Duodenal mucosa (tissue), 2 donors: ENCODE data around the gene RSPH1.

Experiments
- H3K27ac ChIP-seq: one replicate; pipeline ENCODE4 v1.7.0; 2013; ENCODE audit warnings: low read depth, low read length
- H3K27me3 ChIP-seq, 2 donors: one replicate each; pipeline ENCODE4 v1.7.0; 2013; ENCODE audit warnings: low read length in 2 of 2, control low read depth in 1 of 2; ENCODE audit not compliant: insufficient read depth in 2 of 2, control insufficient read depth in 1 of 2
- H3K36me3 ChIP-seq, 2 donors: one replicate each; pipeline ENCODE4 v1.7.0; 2013; ENCODE audit warnings: low read length in 2 of 2, control low read depth in 1 of 2; ENCODE audit not compliant: insufficient read depth in 2 of 2, control insufficient read depth in 1 of 2
- H3K4me1 ChIP-seq, 2 donors: one replicate each; pipeline ENCODE4 v1.7.0; 2013; ENCODE audit warnings: low read length in 2 of 2, control low read depth in 1 of 2; ENCODE audit not compliant: insufficient read depth in 2 of 2, control insufficient read depth in 1 of 2
- H3K4me3 ChIP-seq, 2 donors: one replicate each; pipeline ENCODE4 v1.7.0; 2013; ENCODE audit warnings: low read length in 2 of 2, low read depth in 1 of 2
- H3K9ac ChIP-seq, 2 donors: one replicate each; pipeline ENCODE4 v1.7.0; 2013; ENCODE audit warnings: low read length in 2 of 2, low read depth in 1 of 2
- H3K9me3 ChIP-seq, 2 donors: one replicate each; pipeline ENCODE4 v1.7.0; 2013; ENCODE audit warnings: low read length in 2 of 2, control low read depth in 1 of 2; ENCODE audit not compliant: control insufficient read depth in 1 of 2

Gene RSPH1

GRCh38 chr21:42441963-42442362, 54.1 kb downstream of the RSPH1 start:
- Histone ChIP-seq H3K27me3 (no peaks in the 10 kb centered on the region), H3K4me1 (no peaks in the 10 kb centered on the region), H3K27ac (no peak overlapping the region), H3K9me3 (no peaks in the 10 kb centered on the region), H3K9ac (no peak overlapping the region), H3K36me3 (no peaks in the 10 kb centered on the region), H3K4me3 (no peak overlapping the region)

GRCh38 chr21:42440187-42440792, 55.7 kb downstream of the RSPH1 start:
- H3K27me3 ChIP-seq: no peaks in the 10 kb centered on the region
- H3K36me3 ChIP-seq: no peaks in the 10 kb centered on the region
- no peaks in the 10 kb centered on the region for H3K4me1 ChIP-seq
- no peak overlapping the region for H3K9ac ChIP-seq
- no peaks in the 10 kb centered on the region for H3K9me3 ChIP-seq
- no peak overlapping the region for H3K4me3 ChIP-seq
- no peak overlapping the region for H3K27ac ChIP-seq

GRCh38 chr21:42439284-42440186, 56.5 kb downstream of the RSPH1 start:
- Histone ChIP-seq H3K36me3 (no peaks in the 10 kb centered on the region), H3K4me1 (peaks cover 0 to 1% of the 10 kb centered on the region in 2 donors), H3K27ac (no peak overlapping the region), H3K9me3 (no peaks in the 10 kb centered on the region), H3K27me3 (peaks cover 0 to 7% of the 10 kb centered on the region in 2 donors), H3K9ac (no peak overlapping the region), H3K4me3 (no peak overlapping the region)

- Histone ChIP-seq H3K4me1 (peaks cover 2 to 11% of the 10 kb centered on the region in 2 donors), H3K9ac (no peak overlapping the region), H3K27ac (no peak overlapping the region), H3K4me3 (no peak overlapping the region), H3K27me3 (peaks cover 0 to 7% of the 10 kb centered on the region in 2 donors), H3K9me3 (no peaks in the 10 kb centered on the region), H3K36me3 (no peaks in the 10 kb centered on the region)
Observed at GRCh38 chr21:42438316-42439205, 57.5 kb downstream of the RSPH1 start.

- peaks cover 0 to 7% of the 10 kb centered on the region in 2 donors for H3K27me3 ChIP-seq
Observed at GRCh38 chr21:42437786-42438185, 58.2 kb downstream of the RSPH1 start.

GRCh38 chr21:42436914-42437313, 59.1 kb downstream of the RSPH1 start:
- no peak overlapping the region for H3K9ac ChIP-seq
- peaks cover 0 to 7% of the 10 kb centered on the region in 2 donors for H3K27me3 ChIP-seq
- peaks cover 2 to 14% of the 10 kb centered on the region in 2 donors for H3K4me1 ChIP-seq
- no peak overlapping the region for H3K27ac ChIP-seq
- H3K4me3 ChIP-seq: no peak overlapping the region
- H3K9me3 ChIP-seq: no peaks in the 10 kb centered on the region
- no peaks in the 10 kb centered on the region for H3K36me3 ChIP-seq

More at GRCh38 chr21:42437786-42438185, 58.2 kb downstream of the RSPH1 start:
- Histone ChIP-seq H3K36me3 (no peaks in the 10 kb centered on the region), H3K4me3 (no peak overlapping the region), H3K9me3 (no peaks in the 10 kb centered on the region), H3K9ac (no peak overlapping the region), H3K4me1 (peaks cover 2 to 14% of the 10 kb centered on the region in 2 donors), H3K27ac (no peak overlapping the region)

- no peaks in the 10 kb centered on the region for H3K36me3 ChIP-seq
- no peaks in the 10 kb centered on the region for H3K9me3 ChIP-seq
- H3K9ac ChIP-seq: no peak overlapping the region
- H3K4me1 ChIP-seq: peaks cover 2 to 14% of the 10 kb centered on the region in 2 donors
- H3K27me3 ChIP-seq: peaks cover 0 to 7% of the 10 kb centered on the region in 2 donors
- H3K4me3 ChIP-seq: no peak overlapping the region
- H3K27ac ChIP-seq: no peak overlapping the region
Observed at GRCh38 chr21:42435833-42436232, 60.2 kb downstream of the RSPH1 start.

- H3K9me3 ChIP-seq: no peaks in the 10 kb centered on the region
- no peak overlapping the region for H3K9ac ChIP-seq
- no peak overlapping the region for H3K27ac ChIP-seq
- peaks cover 0 to 7% of the 10 kb centered on the region in 2 donors for H3K27me3 ChIP-seq
- H3K4me1 ChIP-seq: peaks cover 2 to 14% of the 10 kb centered on the region in 2 donors
- no peaks in the 10 kb centered on the region for H3K36me3 ChIP-seq
- H3K4me3 ChIP-seq: no peak overlapping the region
Observed at GRCh38 chr21:42435401-42435800, 60.6 kb downstream of the RSPH1 start.

- Histone ChIP-seq H3K27me3 (peaks cover 0 to 7% of the 10 kb centered on the region in 2 donors), H3K9me3 (no peaks in the 10 kb centered on the region), H3K9ac (no peak overlapping the region), H3K4me1 (peaks cover 2 to 14% of the 10 kb centered on the region in 2 donors), H3K4me3 (no peak overlapping the region), H3K36me3 (no peaks in the 10 kb centered on the region), H3K27ac (no peak overlapping the region)
Observed at GRCh38 chr21:42434884-42435283, 61.1 kb downstream of the RSPH1 start.
